GM06990 (cell line): ENCODE results near the gene AK8.

Experiments
- DNase-seq: peaks from one replicate; pipeline ENCODE4 v3.0.0-alpha.2; 2011; ENCODE audit not compliant: insufficient read length; ENCODE audit errors: extremely low read depth
- H3K27me3 ChIP-seq: replicated peaks from 2 replicates; pipeline ENCODE4 v1.6.0; 2011; ENCODE audit warnings: low read length; ENCODE audit not compliant: control insufficient read depth, insufficient read depth
- H3K36me3 ChIP-seq: 2 replicates; pipeline ENCODE4 v1.5.1; 2011; ENCODE audit warnings: low read length; ENCODE audit not compliant: control insufficient read depth, insufficient read depth
- H3K4me3 ChIP-seq: replicated peaks from 2 replicates; pipeline ENCODE4 v1.5.1; 2011; ENCODE audit warnings: low read depth, mild to moderate bottlenecking, control low read depth, low read length
- CTCF ChIP-seq: IDR thresholded peaks from 2 replicates; pipeline ENCODE4 v1.5.1; 2011; ENCODE audit warnings: low read length, control low read depth, mild to moderate bottlenecking, inconsistent platforms; ENCODE audit not compliant: insufficient read depth, poor library complexity, severe bottlenecking

Gene AK8

GRCh38 chr9:132750668-132751067 is 127.4 kb downstream of the AK8 start:
- H3K36me3 ChIP-seq = no peaks in the 10 kb centered on the region
- no peak overlapping the region for H3K4me3 ChIP-seq
- DNase-seq = no peak
- H3K27me3 ChIP-seq = peaks cover 1% of the 10 kb centered on the region
- no peak for TF ChIP-seq CTCF

- peaks cover 1% of the 10 kb centered on the region for H3K27me3 ChIP-seq
- H3K4me3 ChIP-seq = no peak overlapping the region
- H3K36me3 ChIP-seq = no peaks in the 10 kb centered on the region
- DNase-seq = no peak
- no peak for TF ChIP-seq CTCF
Measured at GRCh38 chr9:132749306-132749705, 128.8 kb downstream of the AK8 start.

- H3K27me3 ChIP-seq = peaks cover 1% of the 10 kb centered on the region
- H3K4me3 ChIP-seq = no peak overlapping the region
- H3K36me3 ChIP-seq = no peaks in the 10 kb centered on the region
- DNase-seq = no peak
- TF ChIP-seq CTCF = no peak
Measured at GRCh38 chr9:132748450-132748849, 129.6 kb downstream of the AK8 start.

GRCh38 chr9:132745756-132746709 is 132.1 kb downstream of the AK8 start:
- Histone ChIP-seq H3K36me3 (no peaks in the 10 kb centered on the region), H3K4me3 (no peak overlapping the region), H3K27me3 (peaks cover 1% of the 10 kb centered on the region)
- DNase-seq = no peak
- no peak for TF ChIP-seq CTCF

- H3K4me3 ChIP-seq = no peak overlapping the region
- H3K36me3 ChIP-seq = no peaks in the 10 kb centered on the region
- DNase-seq = no peak
- no peak for TF ChIP-seq CTCF
- H3K27me3 ChIP-seq = peaks cover 1% of the 10 kb centered on the region
Measured at GRCh38 chr9:132744881-132745755, 133.0 kb downstream of the AK8 start.
